ENCODE measurements around the gene SLC2A9.

SLC2A9 gene

DNA sequence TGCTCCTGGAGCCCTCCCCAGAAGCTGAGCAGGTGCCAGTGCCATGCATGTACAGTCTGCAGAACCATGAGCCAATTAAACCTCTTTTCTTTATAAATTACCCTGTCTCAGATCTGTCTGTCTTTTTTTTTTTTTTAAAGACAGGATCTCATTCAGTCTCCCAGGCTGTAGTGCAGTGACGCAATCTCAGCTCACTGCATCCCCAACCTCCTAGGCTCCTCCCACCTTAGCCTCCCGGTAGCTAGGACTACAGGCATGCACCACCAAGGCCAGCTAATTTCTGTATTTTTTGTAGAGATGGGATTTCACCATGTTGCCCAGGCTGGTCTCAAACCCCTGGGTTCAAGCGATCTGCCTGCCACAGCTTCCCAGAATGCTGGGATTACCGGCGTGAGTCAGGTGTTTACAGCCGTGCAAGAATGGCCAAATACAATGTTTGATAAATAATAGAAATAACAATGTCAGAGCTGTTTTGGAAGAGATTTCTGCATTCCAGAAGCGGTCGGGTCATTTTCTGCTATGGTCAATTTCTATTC lies 68.8 kb downstream of the SLC2A9 start:
- DNase-seq (ENCODE audit: extremely low read depth, insufficient read length) = no peak
- Histone ChIP-seq H3K36me3 (ENCODE audit: control insufficient read depth, insufficient read depth, low read length) (no peaks in the 10 kb centered on the region), H3K4me3 (replicated peaks; ENCODE audit: low read depth, low read length) (no peak overlapping the region), H3K27me3 (replicated peaks; ENCODE audit: control insufficient read depth, insufficient read depth, low read length) (no peaks in the 10 kb centered on the region)
- TF ChIP-seq, protein P1, sequence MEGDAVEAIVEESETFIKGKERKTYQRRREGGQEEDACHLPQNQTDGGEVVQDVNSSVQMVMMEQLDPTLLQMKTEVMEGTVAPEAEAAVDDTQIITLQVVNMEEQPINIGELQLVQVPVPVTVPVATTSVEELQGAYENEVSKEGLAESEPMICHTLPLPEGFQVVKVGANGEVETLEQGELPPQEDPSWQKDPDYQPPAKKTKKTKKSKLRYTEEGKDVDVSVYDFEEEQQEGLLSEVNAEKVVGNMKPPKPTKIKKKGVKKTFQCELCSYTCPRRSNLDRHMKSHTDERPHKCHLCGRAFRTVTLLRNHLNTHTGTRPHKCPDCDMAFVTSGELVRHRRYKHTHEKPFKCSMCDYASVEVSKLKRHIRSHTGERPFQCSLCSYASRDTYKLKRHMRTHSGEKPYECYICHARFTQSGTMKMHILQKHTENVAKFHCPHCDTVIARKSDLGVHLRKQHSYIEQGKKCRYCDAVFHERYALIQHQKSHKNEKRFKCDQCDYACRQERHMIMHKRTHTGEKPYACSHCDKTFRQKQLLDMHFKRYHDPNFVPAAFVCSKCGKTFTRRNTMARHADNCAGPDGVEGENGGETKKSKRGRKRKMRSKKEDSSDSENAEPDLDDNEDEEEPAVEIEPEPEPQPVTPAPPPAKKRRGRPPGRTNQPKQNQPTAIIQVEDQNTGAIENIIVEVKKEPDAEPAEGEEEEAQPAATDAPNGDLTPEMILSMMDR (IDR thresholded peaks at IDR 0.05; ENCODE audit: insufficient read depth, low read length, poor library complexity, severe bottlenecking) = no peak

DNA sequence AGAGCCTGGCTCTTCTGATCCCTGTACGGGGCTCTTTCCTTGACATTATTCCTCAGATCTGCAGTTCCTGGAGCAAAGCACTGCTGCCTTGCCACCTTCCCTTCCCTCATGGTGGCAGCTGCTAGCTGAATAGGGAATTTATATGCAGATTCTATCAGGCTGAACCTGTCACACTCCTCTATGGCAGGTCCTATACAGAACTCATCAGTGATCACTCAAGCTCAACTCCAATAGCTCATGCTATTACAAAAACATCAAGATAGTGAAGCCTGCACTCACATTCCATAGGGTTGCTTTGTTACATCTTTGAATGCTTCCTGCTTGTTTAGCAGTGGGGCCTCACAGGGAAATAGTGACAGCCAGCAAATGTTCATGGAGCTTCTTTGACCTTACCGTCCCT lies 71.7 kb downstream of the SLC2A9 start:
- no peak for DNase-seq (ENCODE audit: extremely low read depth, insufficient read length)
- H3K36me3 ChIP-seq (ENCODE audit: control insufficient read depth, insufficient read depth, low read length) = no peaks in the 10 kb centered on the region
- H3K27me3 ChIP-seq (replicated peaks; ENCODE audit: control insufficient read depth, insufficient read depth, low read length) = no peaks in the 10 kb centered on the region
- TF ChIP-seq, protein P1 (IDR thresholded peaks at IDR 0.05; ENCODE audit: insufficient read depth, low read length, poor library complexity, severe bottlenecking) = no peak
- H3K4me3 ChIP-seq (replicated peaks; ENCODE audit: low read depth, low read length) = no peak overlapping the region

DNA sequence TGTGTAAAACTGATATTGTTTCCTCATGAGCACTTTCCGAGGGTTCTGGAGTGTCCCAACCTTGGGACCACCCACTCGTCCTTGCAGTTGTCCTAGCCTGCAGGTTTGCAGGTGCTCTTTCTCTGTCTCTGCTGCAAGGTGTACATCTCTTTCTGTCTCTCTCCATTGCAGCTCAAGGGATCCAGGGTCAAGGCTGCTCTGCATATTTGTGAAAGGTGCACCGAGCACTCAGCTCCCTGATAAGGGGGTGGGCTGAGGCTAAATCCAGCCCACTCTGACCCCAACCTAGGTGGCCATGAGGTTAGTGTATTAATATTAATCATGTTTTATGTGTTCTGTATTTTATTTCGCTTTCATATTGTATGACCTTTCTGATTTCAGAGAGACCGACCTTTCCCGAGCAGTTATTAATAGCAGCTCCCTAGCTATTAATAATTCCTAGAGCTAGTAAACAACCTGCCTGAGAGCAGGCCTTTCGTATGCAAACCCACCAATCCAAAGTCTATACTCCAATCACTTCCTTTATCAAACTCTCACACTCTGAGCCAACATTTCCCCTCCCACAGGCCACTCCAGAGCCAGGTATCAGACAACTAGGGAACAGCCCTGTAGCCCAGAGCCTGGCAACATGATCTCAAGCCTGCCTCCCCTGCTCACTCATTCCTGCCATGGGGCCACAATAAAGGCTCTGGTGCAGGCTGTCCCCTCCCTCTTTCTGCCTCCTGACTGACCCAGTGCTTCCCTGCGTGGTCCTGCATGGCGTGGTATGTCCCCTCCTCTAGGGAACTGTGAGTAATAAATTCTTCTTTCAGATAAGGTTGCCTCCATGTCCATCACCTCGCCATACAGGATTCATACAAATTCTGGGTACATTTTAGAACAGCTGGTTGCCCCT lies 73.9 kb downstream of the SLC2A9 start:
- Histone ChIP-seq H3K4me3 (replicated peaks; ENCODE audit: low read depth, low read length) (no peak overlapping the region), H3K27me3 (replicated peaks; ENCODE audit: control insufficient read depth, insufficient read depth, low read length) (no peaks in the 10 kb centered on the region), H3K36me3 (ENCODE audit: control insufficient read depth, insufficient read depth, low read length) (no peaks in the 10 kb centered on the region)
- TF ChIP-seq, protein P1 (IDR thresholded peaks at IDR 0.05; ENCODE audit: insufficient read depth, low read length, poor library complexity, severe bottlenecking) = no peak
- DNase-seq (ENCODE audit: extremely low read depth, insufficient read length) = no peak

DNA sequence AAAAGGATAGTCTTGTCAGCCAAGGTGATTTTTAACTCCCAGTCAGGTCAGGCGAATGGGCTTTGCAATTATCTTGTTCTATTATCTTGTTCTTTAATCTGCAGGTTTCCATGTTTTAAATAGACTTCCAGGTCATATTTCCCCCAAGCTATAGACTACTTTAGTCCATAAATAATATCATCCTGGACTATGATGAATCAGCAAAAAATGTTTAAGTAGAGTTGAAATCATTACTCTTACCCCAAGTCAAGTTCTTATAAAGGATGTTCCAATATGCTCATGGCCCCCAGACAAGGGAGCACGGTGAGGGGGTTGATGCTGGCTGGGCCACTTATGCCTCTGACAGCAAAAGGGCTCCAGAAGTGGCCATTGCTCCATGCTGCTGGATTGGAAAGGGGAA lies 75.1 kb downstream of the SLC2A9 start:
- Histone ChIP-seq H3K4me3 (replicated peaks; ENCODE audit: low read depth, low read length) (no peak overlapping the region), H3K27me3 (replicated peaks; ENCODE audit: control insufficient read depth, insufficient read depth, low read length) (no peaks in the 10 kb centered on the region), H3K36me3 (ENCODE audit: control insufficient read depth, insufficient read depth, low read length) (no peaks in the 10 kb centered on the region)
- TF ChIP-seq, protein P1 (IDR thresholded peaks at IDR 0.05; ENCODE audit: insufficient read depth, low read length, poor library complexity, severe bottlenecking) = no peak
- DNase-seq (ENCODE audit: extremely low read depth, insufficient read length) = no peak

DNA sequence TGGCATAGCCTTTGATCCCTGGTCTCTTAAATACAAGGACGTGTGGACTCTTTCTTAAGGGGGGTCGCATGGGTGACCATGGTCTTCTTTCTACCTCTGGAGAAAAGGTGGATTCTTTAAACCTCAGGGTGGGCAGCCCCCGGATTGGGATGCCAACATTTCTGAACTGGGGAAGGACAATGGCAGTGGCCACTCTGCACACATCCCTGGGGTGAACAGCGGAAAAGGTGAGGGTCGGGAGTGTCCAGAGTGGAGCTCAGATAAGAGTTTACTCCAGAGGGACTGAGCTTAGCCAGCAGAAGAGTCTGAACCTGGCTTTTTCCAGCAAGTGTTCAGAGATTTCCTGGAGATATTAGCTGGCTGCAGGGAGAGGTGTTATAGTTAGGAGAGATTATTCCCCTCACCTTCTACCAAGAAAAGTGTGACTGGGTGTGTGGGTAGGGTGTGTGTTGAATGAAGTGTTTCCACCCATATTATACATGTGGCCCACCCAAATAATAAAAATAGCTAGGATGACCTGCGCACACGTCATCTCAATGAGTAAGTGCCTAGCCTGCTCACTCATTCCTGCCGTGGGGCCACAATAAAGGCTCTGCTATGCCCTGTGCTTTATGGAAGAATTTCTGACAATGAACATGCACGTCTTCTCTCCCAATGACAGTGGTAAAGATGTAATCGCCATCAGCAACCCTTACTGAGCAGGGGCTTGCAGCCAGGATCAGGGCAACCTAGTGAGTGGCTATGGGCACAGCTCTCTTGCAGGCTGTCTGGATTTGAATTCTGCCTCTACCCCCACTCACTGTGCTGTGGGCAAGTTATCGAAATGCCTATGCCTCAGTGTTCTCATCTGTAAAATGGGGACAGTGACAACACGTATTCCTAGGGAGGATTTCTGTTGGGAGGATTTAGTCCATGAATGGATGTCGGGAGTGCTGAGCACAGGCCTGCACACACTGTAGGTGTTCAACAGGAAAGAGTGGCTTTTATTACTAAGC lies 76.6 kb downstream of the SLC2A9 start:
- H3K36me3 ChIP-seq (ENCODE audit: control insufficient read depth, insufficient read depth, low read length) = no peaks in the 10 kb centered on the region
- no peaks in the 10 kb centered on the region for H3K27me3 ChIP-seq (replicated peaks; ENCODE audit: control insufficient read depth, insufficient read depth, low read length)
- no peak overlapping the region for H3K4me3 ChIP-seq (replicated peaks; ENCODE audit: low read depth, low read length)
- TF ChIP-seq, protein P1 (IDR thresholded peaks at IDR 0.05; ENCODE audit: insufficient read depth, low read length, poor library complexity, severe bottlenecking) = no peak
- no peak for DNase-seq (ENCODE audit: extremely low read depth, insufficient read length)
